ENCODE data around the gene ITPK1.

The ITPK1 gene

GRCh38 chr14:92960706-92961566 is 154.8 kb downstream of the ITPK1 start:
- DNase-seq (ENCODE audit: insufficient read length, low spot score) (peak; percentile 59), FAIRE-seq (peak; percentile 54)

DNA sequence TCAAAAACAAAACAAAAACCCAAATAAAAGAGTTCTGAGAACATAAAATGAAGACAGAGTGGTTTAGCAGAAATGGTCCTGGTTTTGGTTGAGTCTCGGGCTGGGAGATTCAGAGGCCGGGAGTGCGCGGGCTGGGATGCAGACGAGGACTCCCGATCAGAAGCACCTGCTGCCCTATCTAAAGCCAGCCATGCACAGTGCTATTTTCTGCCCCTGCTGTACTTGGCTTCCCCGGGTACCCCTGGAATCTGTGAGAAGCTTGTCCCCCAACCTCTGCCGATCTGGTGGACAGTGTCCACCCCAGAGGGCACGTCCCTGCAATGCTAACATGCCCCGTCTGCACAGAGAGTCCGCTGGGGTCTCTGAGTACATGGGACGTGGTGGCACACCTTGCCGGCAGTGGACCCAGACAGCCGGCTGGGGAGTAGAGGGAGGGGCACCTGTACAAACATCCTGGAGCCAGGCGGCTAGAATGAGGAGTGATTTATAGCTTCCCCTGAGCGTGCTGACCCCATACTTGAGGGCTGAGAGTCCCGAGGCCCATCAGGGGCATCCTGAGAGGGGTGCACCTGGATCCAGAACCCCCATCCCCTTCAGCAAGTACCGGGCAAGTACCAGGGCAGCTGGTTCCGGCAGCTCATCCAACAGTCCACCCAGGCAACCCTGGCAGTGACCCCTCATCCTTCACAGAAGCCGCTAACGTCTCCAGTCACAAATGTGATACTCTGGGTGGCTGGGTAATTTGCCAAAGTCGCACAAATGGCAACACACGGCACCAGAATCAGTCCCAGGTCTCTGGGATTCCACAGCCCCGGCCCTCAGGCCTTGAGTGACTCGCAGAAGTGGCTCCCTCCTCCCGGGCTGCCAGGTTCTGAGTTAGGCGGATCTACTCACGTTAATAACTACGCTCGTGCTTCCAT is 155.7 kb downstream of the ITPK1 start:
- no peak for FAIRE-seq
- no peak for DNase-seq (ENCODE audit: insufficient read length, low spot score)

GRCh38 chr14:92959189-92959531 is 156.6 kb downstream of the ITPK1 start:
- no peak for FAIRE-seq
- DNase-seq (ENCODE audit: insufficient read length, low spot score): no peak

- FAIRE-seq: no peak
These were observed 157.1 kb downstream of the ITPK1 start for GRCh38 chr14:92958373-92959188.

GRCh38 chr14:92956961-92957360 is 158.8 kb downstream of the ITPK1 start:
- no peak for DNase-seq (ENCODE audit: insufficient read length, low spot score)

More at GRCh38 chr14:92958373-92959188, 157.1 kb downstream of the ITPK1 start:
- no peak for DNase-seq (ENCODE audit: insufficient read length, low spot score)

DNA sequence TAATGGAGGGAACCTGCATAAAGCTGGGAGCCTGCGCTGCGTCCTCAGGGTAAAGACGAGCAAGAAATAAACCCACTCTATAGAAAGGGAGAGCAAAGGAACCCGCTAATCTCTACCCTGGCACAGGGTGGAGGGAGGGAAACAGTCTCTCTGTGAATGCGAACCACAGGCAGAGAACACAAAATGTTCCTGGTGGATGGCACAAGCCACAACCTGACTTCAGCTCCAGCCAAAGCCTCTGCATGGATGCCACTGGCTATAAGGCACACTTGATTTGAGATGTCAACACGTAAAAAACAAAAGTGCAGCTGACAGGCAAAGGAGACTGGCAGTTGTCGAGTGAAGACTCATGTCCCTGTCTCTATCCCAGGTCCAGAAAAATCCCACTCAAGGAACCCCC is 160.3 kb downstream of the ITPK1 start:
- FAIRE-seq (no peak), DNase-seq (ENCODE audit: insufficient read length, low spot score) (no peak)

More at GRCh38 chr14:92956961-92957360, 158.8 kb downstream of the ITPK1 start:
- no peak for FAIRE-seq

DNA sequence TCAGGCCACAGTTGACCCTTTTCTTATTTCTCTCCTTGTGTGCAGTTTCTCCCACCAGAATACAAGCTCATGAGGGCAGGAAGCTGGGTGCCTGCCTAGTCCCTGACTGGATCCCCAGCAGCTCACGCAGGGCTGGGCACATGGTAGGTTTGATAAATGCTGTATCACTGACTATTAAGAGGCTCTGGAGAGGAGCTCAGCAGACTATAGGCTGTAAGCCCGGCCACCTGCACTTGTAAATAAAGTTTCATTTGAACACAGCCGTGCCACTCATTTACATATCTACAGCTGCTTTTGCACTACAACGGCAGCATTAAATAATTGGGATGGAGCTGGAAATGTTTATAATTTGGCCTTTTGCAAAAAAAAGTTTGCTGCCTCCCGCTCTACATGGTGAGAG is 160.8 kb downstream of the ITPK1 start:
- no peak for FAIRE-seq
- DNase-seq (ENCODE audit: insufficient read length, low spot score): no peak

- no peak for FAIRE-seq
- no peak for DNase-seq (ENCODE audit: insufficient read length, low spot score)
These were observed 162.2 kb downstream of the ITPK1 start for GRCh38 chr14:92953526-92953925.

DNA sequence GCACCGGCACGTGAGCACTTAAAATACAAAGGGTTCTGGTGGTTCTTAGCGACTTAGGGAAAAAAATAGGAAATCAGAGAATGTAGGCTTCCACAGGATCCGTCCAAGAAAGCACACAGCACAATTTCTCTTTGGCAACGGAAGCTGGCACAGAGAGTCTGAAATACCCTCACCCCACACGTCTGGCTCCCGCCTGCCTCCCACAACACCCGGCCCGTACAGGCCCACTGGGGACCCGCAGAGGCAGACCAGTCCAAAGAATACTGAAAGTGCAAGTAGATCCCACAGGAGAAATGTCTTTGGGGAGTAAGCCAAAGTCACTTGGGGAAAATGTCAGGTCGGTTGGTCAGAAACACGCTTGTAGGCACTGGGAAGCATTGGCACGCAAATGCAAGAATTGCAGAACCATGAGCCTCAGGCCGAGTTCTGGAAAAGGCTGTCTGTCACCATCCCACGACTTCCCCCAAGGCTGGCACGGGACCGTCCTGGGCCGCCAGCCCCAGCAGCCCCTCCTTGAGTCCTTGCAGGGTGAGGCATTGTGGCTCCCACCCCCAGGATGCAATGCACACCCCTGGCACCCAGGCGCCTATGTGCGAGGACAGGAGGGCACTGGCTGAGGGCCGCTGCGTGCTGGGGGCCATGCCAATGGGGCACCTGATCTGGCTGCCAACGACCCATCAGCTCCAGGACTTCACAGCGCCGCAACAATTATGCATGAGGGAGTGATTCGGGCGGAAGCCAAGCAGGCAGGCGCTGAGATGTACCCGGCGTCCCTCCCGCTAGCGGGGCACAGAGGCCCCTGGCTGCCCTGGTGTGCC is 163.0 kb downstream of the ITPK1 start:
- no peak for DNase-seq (ENCODE audit: insufficient read length, low spot score)
- no peak for FAIRE-seq

- DNase-seq (ENCODE audit: insufficient read length, low spot score): peak; percentile 85
These were observed 163.7 kb downstream of the ITPK1 start for GRCh38 chr14:92951912-92952471.

DNA sequence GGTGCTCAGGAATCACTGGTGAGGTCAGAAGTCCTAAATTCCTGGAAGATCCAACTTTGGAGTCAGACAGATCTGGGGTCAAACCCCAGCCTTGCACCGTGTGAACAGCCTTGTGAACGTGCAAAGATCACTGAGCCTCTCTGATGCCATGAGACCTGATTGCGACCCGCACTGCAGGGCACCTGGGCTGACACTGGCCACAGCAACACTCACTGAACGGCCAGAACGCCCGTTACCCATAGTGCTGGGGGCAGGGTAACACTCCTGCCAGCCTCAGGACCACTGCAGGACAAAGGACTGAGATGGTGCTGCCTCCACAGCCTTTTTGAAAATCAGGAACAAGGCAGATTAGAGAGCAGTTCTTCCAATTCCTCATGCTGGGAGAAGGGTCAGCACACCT is 164.5 kb downstream of the ITPK1 start:
- DNase-seq (ENCODE audit: insufficient read length, low spot score) (no peak), FAIRE-seq (no peak)

More at GRCh38 chr14:92951912-92952471, 163.7 kb downstream of the ITPK1 start:
- FAIRE-seq: peak; percentile 60

- FAIRE-seq: no peak
- DNase-seq (ENCODE audit: insufficient read length, low spot score): no peak
These were observed 165.0 kb downstream of the ITPK1 start for GRCh38 chr14:92950773-92951172.

DNA sequence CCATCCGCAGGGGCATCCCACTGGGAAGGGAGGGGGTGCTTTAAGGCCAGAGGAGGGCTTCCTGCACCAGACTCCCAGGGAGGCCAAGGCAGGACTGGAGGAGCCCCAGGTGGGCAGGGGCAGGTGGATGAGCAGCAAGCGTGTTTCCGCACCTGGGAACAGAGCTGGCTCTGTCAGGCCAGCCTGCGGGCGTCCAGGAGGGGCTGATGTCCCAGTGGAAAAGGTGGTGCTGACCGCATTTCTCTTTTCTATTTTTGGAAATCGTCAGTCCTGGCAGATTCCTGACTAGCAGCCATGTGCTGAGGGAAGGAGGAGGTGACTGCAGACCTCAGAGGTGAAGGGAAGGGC is 165.6 kb downstream of the ITPK1 start:
- FAIRE-seq (no peak), DNase-seq (ENCODE audit: insufficient read length, low spot score) (no peak)

GRCh38 chr14:92949496-92950192 is 166.1 kb downstream of the ITPK1 start:
- DNase-seq (ENCODE audit: insufficient read length, low spot score) (no peak), FAIRE-seq (no peak)

GRCh38 chr14:92948647-92949046 is 167.1 kb downstream of the ITPK1 start:
- DNase-seq (ENCODE audit: insufficient read length, low spot score) (no peak), FAIRE-seq (no peak)

- DNase-seq (ENCODE audit: insufficient read length, low spot score) (no peak), FAIRE-seq (no peak)
These were observed 168.7 kb downstream of the ITPK1 start for GRCh38 chr14:92946847-92947545.

GRCh38 chr14:92945959-92946846 is 169.5 kb downstream of the ITPK1 start:
- DNase-seq (ENCODE audit: insufficient read length, low spot score) (peak; percentile 65), FAIRE-seq (peak; percentile 26)
